NCI-H82 treated with DMSO at 0.1 percent for 48 hours (cell line): ENCODE data around the gene GLIS2.

ENCODE experiments used
- DNase-seq: peaks from one replicate; lab custom pipeline; 2025; ENCODE audit not compliant: unreplicated experiment; lab: John Stamatoyannopoulos, UW

Gene GLIS2

DNA sequence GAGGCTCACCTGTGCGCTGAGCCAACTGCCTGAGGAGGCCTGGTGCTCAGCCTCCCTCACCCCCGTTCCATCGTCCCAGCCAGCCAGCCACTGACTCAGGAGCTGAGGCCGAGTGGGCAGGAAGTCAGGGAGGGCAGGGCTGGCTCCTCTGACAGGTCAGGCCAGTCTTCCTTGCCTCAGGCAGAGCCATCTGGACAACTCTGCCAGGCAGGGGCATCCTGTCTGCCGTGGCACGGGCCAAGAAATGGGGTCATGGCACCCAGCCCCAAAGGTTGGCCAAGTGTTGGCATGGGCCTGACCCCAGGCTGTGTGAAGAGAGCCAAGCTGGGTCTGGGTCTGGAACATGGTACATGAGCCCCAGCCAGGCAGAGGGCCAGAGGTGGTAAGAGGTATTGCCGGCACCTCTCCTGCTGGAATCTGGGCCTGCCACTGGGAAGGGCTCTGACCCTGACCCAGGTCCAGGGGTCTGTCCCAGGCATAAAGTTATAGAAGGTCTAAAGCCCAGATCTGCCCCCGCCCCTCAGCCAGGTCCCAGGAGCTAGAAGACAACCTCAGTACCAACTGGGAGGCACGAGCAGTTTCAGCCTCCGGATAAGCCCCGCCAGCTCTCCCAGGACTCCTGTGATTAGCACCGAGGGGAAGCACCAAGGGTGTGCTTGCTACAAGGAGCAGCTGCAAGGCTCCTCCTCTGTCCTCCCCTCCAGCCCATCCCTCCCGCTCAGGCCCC, 53.3 kb downstream of the GLIS2 start:
- DNase-seq = no peak

DNA sequence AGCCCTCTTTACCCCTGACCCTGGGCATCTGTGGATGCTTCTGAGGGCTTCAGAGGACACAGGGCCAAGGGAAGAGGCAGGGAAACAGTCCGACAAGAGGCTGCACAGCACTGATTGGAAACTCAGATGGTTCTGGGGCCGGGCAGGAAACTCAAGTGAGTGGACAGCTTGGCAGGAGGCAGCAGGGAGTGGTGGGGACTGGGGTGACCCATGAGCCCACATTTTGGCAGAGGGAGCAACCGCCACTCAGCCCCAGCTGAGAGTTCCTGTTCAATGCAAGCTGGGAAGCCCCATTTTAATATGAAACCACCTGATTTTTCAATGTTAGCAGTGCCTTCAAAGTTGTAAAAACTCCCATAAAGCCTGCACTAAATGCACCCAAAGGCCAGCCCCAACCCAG, 54.3 kb downstream of the GLIS2 start:
- no peak for DNase-seq

DNA sequence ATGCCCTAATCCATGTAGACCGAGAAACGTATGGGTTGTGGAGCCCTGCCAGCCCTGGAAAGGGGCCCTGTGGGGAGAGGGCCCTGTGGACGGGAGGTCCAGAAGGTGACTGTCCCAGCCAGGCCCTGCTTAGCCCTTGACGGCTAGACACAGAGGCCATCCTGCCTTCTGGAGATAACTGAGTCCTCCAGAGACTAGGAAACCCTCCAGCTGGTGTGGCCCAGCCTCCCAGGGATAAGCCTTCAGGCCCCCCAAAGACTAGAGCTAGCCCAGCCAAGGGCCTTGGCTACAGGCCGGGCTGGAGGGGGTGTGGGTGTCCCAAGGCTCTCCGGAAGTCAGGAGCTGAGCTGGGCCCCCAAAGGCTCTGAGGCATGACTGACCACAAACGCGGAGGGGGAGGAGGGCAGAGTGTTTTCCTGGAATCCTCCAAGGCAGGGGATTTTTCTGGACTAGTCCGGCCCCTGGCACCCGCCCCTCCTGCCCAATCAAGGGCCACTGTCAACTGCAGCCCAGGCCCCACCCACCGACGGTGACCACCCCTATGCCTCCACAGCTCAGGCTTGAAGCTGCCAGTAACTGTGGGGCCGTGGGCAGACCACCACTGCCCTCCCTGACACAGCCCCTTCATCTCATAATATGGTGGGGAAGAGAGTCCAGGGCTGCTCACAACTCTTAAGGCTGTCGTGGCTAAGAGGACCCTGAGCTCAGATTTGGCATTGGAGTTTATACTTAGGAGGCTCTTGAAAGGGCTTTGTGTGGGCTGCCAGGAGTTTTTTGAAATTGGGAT, 54.9 kb downstream of the GLIS2 start:
- DNase-seq = no peak

GRCh38 chr16:4371357-4372000, 55.6 kb downstream of the GLIS2 start, which contains the start of gene VASN:
Gene VASN (plus strand): TSS chr16:4371848. CDS start chr16:4380878, 9,030 bp downstream.
- DNase-seq = no peak

DNA sequence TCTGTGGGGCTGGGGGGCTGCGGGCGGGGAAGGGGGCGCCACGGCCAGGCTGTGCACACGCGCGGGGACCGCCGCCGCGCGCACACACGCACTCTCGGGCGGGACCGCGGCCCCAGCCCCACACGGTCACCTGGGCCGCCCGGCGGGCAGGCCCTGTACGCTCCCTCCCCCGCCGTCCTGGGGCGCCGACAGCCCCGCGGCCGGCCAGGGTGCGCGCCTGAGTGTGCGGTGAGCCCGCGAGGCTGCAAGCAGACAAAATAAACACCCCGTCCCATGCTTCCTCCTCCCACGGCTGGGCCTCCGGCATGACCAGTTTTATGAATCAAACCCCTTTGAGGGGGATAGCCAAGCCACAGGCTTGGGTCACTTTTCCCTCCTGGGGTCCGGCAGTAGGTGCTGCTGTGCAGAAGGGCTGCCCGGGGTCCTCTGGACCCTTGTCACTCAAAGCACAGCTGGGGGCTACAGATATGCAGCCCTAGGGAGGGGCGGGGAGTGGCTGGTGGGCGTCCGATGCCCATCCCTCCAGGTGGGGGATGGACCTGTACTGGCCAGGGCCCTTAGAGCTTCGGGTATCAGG, 56.2 kb downstream of the GLIS2 start:
- DNase-seq = no peak

DNA sequence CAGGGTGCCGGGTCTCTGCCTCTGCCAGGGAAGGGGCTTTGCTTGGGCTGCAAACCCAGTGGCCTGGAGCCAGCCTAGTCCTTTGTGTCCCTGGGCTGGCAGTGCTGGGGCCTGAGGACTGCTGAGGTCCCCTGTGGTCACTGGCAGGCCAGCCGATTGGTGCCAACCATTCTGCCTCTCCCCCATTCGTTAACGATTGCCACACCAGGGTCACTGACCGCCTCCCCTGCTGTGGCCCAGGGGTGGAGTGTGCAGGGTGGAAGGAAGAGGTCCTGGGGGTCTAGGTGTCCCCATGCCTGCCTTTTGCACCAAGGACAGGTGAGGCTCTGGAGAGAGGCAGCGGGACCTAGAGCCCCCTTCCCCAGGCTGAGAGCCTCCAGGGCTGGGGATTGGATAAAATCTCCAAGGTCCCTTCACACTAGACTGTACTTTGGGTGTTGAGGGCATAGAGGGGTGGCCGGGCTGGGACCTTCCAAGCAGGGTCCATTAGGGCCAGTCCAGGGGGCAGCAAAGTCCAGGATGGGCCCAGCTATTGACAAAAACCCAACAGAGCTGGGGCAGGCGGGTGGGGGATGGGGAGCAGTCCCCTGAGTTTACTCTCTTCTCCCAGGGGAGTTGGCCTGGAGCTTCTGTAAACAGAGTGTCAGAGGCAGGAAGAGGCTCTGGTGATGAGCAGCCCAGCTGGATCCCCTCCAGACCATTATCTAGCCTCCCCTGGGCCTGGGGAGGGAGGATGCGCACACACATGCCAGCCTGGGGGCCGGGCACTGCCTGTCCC, 56.9 kb downstream of the GLIS2 start:
- DNase-seq = peak; percentile 55

GRCh38 chr16:4373356-4373908, 57.6 kb downstream of the GLIS2 start:
- no peak for DNase-seq

GRCh38 chr16:4373909-4374742, 58.3 kb downstream of the GLIS2 start:
- DNase-seq = no peak

DNA sequence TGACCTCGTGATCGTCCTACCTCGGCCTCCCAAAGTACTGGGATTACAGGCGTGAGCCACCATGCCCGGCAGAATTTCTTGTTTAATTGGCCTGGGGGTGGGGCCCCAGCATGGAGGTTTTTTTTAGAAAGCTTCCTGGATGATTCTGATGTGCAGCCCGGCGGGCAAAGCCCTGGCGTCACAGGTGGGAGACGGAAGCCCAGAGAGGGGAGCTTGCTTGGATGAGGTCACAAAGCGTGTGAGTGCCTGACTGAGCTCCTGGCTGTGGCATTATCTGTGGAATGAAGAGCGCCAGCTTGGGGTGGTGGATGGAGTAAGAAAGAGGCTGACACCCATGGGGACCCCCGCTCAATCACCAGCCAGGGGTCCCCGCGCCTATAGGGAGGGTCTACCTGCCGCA, 59.9 kb downstream of the GLIS2 start:
- no peak for DNase-seq

- no peak for DNase-seq
These were observed 60.4 kb downstream of the GLIS2 start for GRCh38 chr16:4376126-4376892.

DNA sequence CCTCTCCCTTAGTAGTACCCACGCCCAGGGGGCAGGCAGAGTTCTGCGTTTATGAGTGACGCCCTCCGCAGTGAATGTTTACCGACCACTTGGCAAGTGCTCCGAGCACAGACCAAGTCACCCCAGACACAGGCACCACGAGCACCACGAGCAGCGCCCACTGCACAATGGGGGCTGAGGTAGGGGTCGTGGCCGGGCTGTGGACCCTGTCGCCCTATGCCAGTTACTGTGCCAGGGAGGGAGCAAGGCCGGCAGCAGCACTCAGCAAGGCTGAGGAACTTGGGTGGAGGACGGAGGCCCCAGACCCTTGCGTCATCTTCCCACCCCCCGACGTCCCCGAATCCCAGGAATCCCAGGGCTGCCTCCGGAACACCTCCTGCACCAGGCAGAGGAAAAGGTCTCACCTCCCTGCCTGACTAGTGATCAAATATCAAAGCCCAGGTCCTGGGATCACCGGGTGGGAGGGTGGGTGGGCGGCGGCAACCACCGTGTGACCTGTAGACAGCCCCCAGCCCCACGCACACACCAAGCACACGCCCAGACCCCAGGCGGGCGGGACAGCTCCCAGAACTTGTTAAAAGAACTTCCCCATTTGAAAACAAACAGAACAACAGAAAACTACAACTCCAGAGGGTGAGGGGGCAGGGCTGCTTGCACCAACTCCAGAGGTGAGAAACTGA, 61.2 kb downstream of the GLIS2 start:
- DNase-seq = no peak

DNA sequence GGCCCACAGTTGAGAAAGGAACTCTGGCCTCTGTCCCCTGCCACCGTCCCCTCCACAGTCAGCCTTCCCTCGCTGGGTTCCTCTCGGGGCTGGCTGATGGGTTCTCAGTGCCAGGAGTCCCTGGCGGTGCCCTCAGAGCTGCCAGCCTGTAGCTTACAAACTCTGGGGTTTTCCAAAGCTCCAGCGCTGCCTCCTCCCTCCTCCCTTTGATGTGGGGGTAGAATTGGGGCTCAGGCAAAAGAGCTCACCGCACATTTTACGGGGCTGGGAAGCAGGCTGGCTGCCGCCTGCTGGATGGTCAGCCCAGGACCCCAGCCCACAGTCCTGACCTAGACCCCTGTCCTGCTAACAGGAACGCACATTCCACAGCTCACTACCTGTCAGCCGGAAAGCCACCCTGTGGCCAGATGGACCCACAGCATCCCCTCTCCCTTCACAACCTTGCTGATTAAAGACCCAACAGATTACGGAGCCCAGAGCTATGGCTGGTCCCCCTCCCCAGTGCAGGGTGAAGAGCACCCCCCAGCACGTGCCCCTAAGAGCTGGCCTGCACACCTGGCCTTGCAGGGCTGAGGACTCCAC, 61.8 kb downstream of the GLIS2 start:
- no peak for DNase-seq

DNA sequence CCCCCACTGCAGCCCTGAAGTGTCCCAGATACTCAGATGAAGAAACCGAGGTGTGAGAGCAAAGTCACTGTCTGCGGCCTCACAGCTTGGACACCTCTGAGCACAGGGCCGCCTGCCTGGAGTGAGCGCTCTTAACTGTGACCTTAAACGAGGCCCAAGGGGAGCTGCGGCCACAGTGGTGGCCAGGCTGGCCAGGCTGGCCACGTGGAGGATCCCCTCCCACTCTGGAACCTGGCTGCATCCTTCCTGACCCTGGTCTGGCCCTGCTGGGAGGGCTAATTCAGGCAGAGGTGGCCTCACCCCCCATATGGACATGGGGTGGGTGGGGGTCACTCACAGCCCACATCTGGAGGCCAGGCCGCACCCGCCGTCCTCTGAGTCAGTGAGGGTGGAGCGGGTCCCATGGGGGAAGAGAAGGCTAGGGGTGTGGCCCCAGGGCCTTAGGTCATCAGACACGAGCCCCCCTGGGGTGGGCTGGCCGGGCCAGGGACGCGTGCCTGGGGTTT, 62.3 kb downstream of the GLIS2 start:
- no peak for DNase-seq

DNA sequence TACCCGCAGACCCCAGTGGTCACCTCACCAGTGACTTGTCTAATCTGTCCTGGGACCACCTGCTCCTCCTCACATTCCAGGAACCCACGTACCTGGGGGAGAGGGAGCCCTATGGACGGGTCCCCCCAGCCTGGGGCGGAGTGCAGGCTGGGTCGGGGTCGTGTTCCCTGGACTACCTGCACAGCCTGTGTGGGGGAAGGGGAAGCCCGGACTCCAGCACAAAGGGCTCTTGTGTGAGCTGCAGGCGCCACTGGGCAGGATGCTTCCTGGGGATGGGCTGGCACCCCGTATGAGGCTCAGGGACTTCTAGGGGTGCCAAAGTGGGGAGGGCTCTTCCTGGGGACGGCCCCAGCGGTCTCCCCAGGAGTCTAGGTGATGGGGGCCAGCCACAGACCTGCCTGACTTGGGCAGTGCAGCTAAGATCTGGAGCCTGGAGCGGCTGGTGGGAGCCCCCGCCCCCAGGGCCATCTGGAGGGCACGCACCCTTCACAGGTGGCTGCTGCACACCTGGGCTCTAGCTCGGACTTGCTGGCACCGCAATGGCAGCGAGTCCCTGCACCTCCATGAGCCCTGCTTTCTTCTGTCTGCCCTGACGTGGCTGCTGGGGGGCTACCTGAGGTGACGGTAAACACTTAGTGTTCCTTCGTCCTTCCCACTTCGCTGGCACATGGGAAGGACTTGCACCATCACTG, 63.3 kb downstream of the GLIS2 start:
- DNase-seq = no peak

- DNase-seq = no peak
These were observed 64.5 kb downstream of the GLIS2 start for GRCh38 chr16:4380119-4381063.
